Mammary epithelial cell (primary cell): ENCODE data around the gene SNX33.

Source experiments
- CTCF ChIP-seq, 2 donors: IDR thresholded peaks in 1 of 2; conservative IDR thresholded peaks in 1 of 2; 2 replicates each; pipeline ENCODE4 v1.5.1; 2011 to 2012; ENCODE audit warnings: inconsistent platforms in 2 of 2, low read length in 2 of 2, mild to moderate bottlenecking in 2 of 2, control low read depth in 1 of 2, low read depth in 1 of 2; ENCODE audit not compliant: insufficient read depth in 1 of 2; ENCODE audit errors: extremely low read depth in 1 of 2
- EZH2 ChIP-seq: IDR thresholded peaks from 2 replicates; pipeline ENCODE4 v1.6.1; 2012; ENCODE audit warnings: low read length, inconsistent platforms, borderline replicate concordance

DNA sequence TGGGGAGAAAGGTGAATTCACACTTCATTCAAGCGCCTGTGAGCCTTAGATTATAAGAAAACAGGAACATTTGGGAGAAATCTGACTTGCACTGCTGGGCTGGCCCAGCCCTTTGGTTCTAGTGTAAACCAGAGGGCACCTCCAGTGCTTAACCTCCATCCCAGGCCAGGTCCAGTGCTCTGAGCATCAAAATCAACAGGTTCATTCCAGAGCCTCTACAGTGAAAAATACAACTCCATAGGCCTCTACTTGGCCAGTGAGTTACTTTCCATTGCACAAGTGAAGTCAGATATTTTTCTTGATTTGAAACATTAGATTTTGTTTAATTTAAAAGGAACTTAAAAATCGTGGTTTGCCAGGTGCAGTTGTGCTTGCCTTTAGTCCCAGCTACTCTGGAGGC is 25.2 kb upstream of the SNX33 start:
- TF ChIP-seq CTCF (conservative IDR thresholded peaks at IDR 0.05 in 1 of 2, IDR thresholded peaks at IDR 0.05 in 1 of 2; ENCODE audit: extremely low read depth in 1 of 2, insufficient read depth in 1 of 2, low read depth in 1 of 2, low read length in 2 of 2) (no peak), EZH2 (no peak)
